ENCODE data around the gene WWOX. TPM values are rescaled to one million over a fixed set of nuclear protein-coding genes. Genes with fewer than 3 reads are reported as not detected.

The WWOX gene
- total RNA-seq, 2 donors from 2014 or later, result 33.8 to 82.5 TPM

GRCh38 chr16:78325468-78326352 lies 226.3 kb downstream of the WWOX start:
- DNase-seq (ENCODE audit: low spot score), result no peak
- no peaks in the 10 kb centered on the region for H3K36me3 ChIP-seq
- H3K4me1 ChIP-seq (ENCODE audit: control insufficient read depth in 1 of 2, low read depth in 2 of 2), result no peaks in the 10 kb centered on the region
- no peak for ATAC-seq (ENCODE audit: insufficient number of reproducible peaks, low FRiP score, low read depth)
- no peak overlapping the region for H3K27ac ChIP-seq
- TF ChIP-seq CTCF (IDR thresholded peaks at IDR 0.05), result no peak
- H3K4me3 ChIP-seq, result no peak overlapping the region
- H3K9me3 ChIP-seq, result no peaks in the 10 kb centered on the region
- H3K27me3 ChIP-seq (replicated peaks; ENCODE audit: insufficient read depth), result no peaks in the 10 kb centered on the region

GRCh38 chr16:78326731-78327130 lies 227.3 kb downstream of the WWOX start:
- ATAC-seq (ENCODE audit: insufficient number of reproducible peaks, low FRiP score, low read depth), result no peak
- Histone ChIP-seq H3K27ac (no peak overlapping the region), H3K36me3 (no peaks in the 10 kb centered on the region), H3K4me3 (no peak overlapping the region), H3K27me3 (replicated peaks; ENCODE audit: insufficient read depth) (no peaks in the 10 kb centered on the region), H3K4me1 (ENCODE audit: control insufficient read depth in 1 of 2, low read depth in 2 of 2) (no peaks in the 10 kb centered on the region), H3K9me3 (no peaks in the 10 kb centered on the region)
- TF ChIP-seq CTCF (IDR thresholded peaks at IDR 0.05), result no peak
- DNase-seq (ENCODE audit: low spot score), result no peak

- no peak for TF ChIP-seq CTCF (IDR thresholded peaks at IDR 0.05)
Measured at GRCh38 chr16:78331731-78332130, 232.3 kb downstream of the WWOX start.

DNA sequence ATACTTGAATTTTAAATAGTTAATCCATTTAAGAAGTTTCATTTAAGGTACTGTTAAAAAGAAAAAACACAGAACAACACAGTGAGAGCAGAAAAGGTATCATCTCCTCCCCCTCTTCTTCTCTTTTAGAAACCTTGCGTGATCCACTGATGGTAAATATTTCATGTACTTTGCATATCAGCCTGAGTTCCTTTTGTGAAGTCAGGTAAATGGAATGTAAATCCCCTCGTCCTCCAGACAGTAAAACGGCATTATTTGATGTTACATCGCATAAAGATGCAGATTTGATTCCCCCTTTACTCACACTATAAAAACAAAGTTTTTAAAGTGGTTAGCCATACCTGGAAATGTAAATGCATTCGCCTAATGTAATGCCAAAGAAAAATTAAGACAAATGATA lies 234.4 kb downstream of the WWOX start:
- DNase-seq (ENCODE audit: low spot score) (no peak), ATAC-seq (ENCODE audit: insufficient number of reproducible peaks, low FRiP score, low read depth) (no peak)
- H3K27me3 ChIP-seq (replicated peaks; ENCODE audit: insufficient read depth), result no peaks in the 10 kb centered on the region
- no peaks in the 10 kb centered on the region for H3K4me1 ChIP-seq (ENCODE audit: control insufficient read depth in 1 of 2, low read depth in 2 of 2)
- H3K27ac ChIP-seq, result no peak overlapping the region
- H3K4me3 ChIP-seq, result no peak overlapping the region
- no peaks in the 10 kb centered on the region for H3K36me3 ChIP-seq
- H3K9me3 ChIP-seq, result no peaks in the 10 kb centered on the region
- TF ChIP-seq CTCF (IDR thresholded peaks at IDR 0.05), result no peak

More at GRCh38 chr16:78331731-78332130, 232.3 kb downstream of the WWOX start:
- no peak for DNase-seq (ENCODE audit: low spot score)
- Histone ChIP-seq H3K4me1 (ENCODE audit: control insufficient read depth in 1 of 2, low read depth in 2 of 2) (no peaks in the 10 kb centered on the region), H3K4me3 (no peak overlapping the region), H3K27me3 (replicated peaks; ENCODE audit: insufficient read depth) (no peaks in the 10 kb centered on the region), H3K36me3 (no peaks in the 10 kb centered on the region), H3K27ac (no peak overlapping the region), H3K9me3 (no peaks in the 10 kb centered on the region)
- ATAC-seq (ENCODE audit: insufficient number of reproducible peaks, low FRiP score, low read depth), result no peak

DNA sequence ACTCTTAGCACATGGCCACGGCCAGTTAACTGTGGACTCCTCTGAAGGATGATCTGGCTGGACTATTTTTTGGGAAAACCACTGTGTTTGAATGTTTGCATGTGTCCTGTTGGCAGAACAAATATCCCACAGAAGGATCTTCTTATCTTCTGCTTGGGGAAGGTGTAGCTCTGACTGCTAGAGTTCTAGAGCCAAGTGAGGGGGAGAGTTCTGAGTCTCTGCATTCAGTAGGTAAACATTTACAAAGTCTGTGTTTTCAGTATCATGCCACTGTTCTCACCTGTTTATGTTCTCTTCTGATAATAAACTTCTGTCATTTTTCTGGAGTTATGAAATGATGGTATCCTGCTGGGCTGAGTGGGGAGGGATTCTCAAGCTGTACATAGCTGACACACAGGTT lies 241.1 kb downstream of the WWOX start:
- no peaks in the 10 kb centered on the region for H3K27me3 ChIP-seq (replicated peaks; ENCODE audit: insufficient read depth)
- H3K4me3 ChIP-seq, result no peak overlapping the region
- ATAC-seq (ENCODE audit: insufficient number of reproducible peaks, low FRiP score, low read depth) (no peak), DNase-seq (ENCODE audit: low spot score) (no peak)
- H3K36me3 ChIP-seq, result no peaks in the 10 kb centered on the region
- no peaks in the 10 kb centered on the region for H3K4me1 ChIP-seq (ENCODE audit: control insufficient read depth in 1 of 2, low read depth in 2 of 2)
- H3K27ac ChIP-seq, result no peak overlapping the region
- no peaks in the 10 kb centered on the region for H3K9me3 ChIP-seq
- no peak for TF ChIP-seq CTCF (IDR thresholded peaks at IDR 0.05)
